Measurements from ENCODE around the gene IL2. TPM values are rescaled to one million over a fixed set of nuclear protein-coding genes. Genes with fewer than 3 reads are reported as not detected.

IL2 gene
- not detected for total RNA-seq

- no peak for DNase-seq (ENCODE audit: low spot score in 2 of 2)
- TF ChIP-seq POLR2A (IDR thresholded peaks at IDR 0.05), result no peak
- Histone ChIP-seq H3K4me1 (no peaks in the 10 kb centered on the region), H3K9me3 (no peaks in the 10 kb centered on the region), H3K27me3 (no peaks in the 10 kb centered on the region), H3K4me3 (no peak within 1 kb of the TSS), H3K27ac (no peak within 1 kb of the TSS), H3K36me3 (no peaks in the 10 kb centered on the region)
- WGBS, result 81% methylated on average over 2 of the region's 2 CpGs
These were observed at the start of gene IL2 for GRCh38 chr4:122456231-122457116. Gene IL2, minus strand, starts transcription at chr4:122456725. Its CDS starts 285 bp downstream, at chr4:122456440.

- no peak for DNase-seq (ENCODE audit: low spot score in 2 of 2)
- Histone ChIP-seq H3K4me1 (no peaks in the 10 kb centered on the region), H3K27me3 (no peaks in the 10 kb centered on the region), H3K36me3 (no peaks in the 10 kb centered on the region), H3K9me3 (no peaks in the 10 kb centered on the region), H3K4me3 (no peak overlapping the region), H3K27ac (no peak overlapping the region)
- WGBS, result 60% methylated on average over 3 of the region's 3 CpGs
- TF ChIP-seq POLR2AphosphoS5 (IDR thresholded peaks at IDR 0.05) (no peak), CTCF (IDR thresholded peaks at IDR 0.05) (no peak), EP300 (IDR thresholded peaks at IDR 0.05) (no peak), POLR2A (IDR thresholded peaks at IDR 0.05) (no peak)
These were observed 46.7 kb upstream of the IL2 start for GRCh38 chr4:122503214-122503613.

- no peaks in the 10 kb centered on the region for H3K36me3 ChIP-seq
- no peak overlapping the region for H3K4me3 ChIP-seq
- no peaks in the 10 kb centered on the region for H3K4me1 ChIP-seq
- TF ChIP-seq POLR2A (IDR thresholded peaks at IDR 0.05) (no peak), POLR2AphosphoS5 (IDR thresholded peaks at IDR 0.05) (no peak), EP300 (IDR thresholded peaks at IDR 0.05) (no peak), CTCF (IDR thresholded peaks at IDR 0.05) (no peak)
- no peak overlapping the region for H3K27ac ChIP-seq
- DNase-seq (ENCODE audit: low spot score in 2 of 2), result no peak
- 59% methylated on average over 4 of the region's 4 CpGs for WGBS
- H3K27me3 ChIP-seq, result no peaks in the 10 kb centered on the region
- no peaks in the 10 kb centered on the region for H3K9me3 ChIP-seq
These were observed 44.5 kb upstream of the IL2 start for GRCh38 chr4:122500852-122501501.

GRCh38 chr4:122489061-122489460 lies 32.5 kb upstream of the IL2 start:
- no peak for DNase-seq (ENCODE audit: low spot score in 2 of 2)
- no peaks in the 10 kb centered on the region for H3K36me3 ChIP-seq
- no peaks in the 10 kb centered on the region for H3K4me1 ChIP-seq
- TF ChIP-seq EP300 (IDR thresholded peaks at IDR 0.05), result no peak
- H3K4me3 ChIP-seq, result no peak overlapping the region
- H3K27me3 ChIP-seq, result no peaks in the 10 kb centered on the region
- peaks cover 9% of the 10 kb centered on the region for H3K9me3 ChIP-seq
- H3K27ac ChIP-seq, result no peak overlapping the region

GRCh38 chr4:122483481-122483880 lies 27.0 kb upstream of the IL2 start:
- no peak for DNase-seq (ENCODE audit: low spot score in 2 of 2)
- Histone ChIP-seq H3K9me3 (no peaks in the 10 kb centered on the region), H3K36me3 (no peaks in the 10 kb centered on the region), H3K27ac (no peak overlapping the region), H3K4me3 (no peak overlapping the region), H3K27me3 (no peaks in the 10 kb centered on the region), H3K4me1 (no peaks in the 10 kb centered on the region)
- TF ChIP-seq CTCF (IDR thresholded peaks at IDR 0.05) (no peak), EP300 (IDR thresholded peaks at IDR 0.05) (no peak), POLR2AphosphoS5 (IDR thresholded peaks at IDR 0.05) (no peak), POLR2A (IDR thresholded peaks at IDR 0.05) (no peak)
- 65% methylated on average over 4 of the region's 4 CpGs for WGBS

GRCh38 chr4:122481766-122482405 lies 25.4 kb upstream of the IL2 start:
- 57% methylated on average over 4 of the region's 4 CpGs for WGBS
- H3K4me3 ChIP-seq, result no peak overlapping the region
- no peaks in the 10 kb centered on the region for H3K9me3 ChIP-seq
- TF ChIP-seq EP300 (IDR thresholded peaks at IDR 0.05) (no peak), POLR2AphosphoS5 (IDR thresholded peaks at IDR 0.05) (no peak), CTCF (IDR thresholded peaks at IDR 0.05) (no peak), POLR2A (IDR thresholded peaks at IDR 0.05) (no peak)
- H3K27me3 ChIP-seq, result no peaks in the 10 kb centered on the region
- DNase-seq (ENCODE audit: low spot score in 2 of 2), result no peak
- no peaks in the 10 kb centered on the region for H3K36me3 ChIP-seq
- H3K4me1 ChIP-seq, result no peaks in the 10 kb centered on the region
- H3K27ac ChIP-seq, result no peak overlapping the region
